ENCODE measurements around the gene PDCL3. TPM values are rescaled to one million over a fixed set of nuclear protein-coding genes. Genes with fewer than 3 reads are reported as not detected.
A peak's percentile ranks its signal among the peaks of the same experiment; 100 is the strongest.

The PDCL3 gene
- total RNA-seq, 1 experiment from 2014 or later = 11.7 TPM

DNA sequence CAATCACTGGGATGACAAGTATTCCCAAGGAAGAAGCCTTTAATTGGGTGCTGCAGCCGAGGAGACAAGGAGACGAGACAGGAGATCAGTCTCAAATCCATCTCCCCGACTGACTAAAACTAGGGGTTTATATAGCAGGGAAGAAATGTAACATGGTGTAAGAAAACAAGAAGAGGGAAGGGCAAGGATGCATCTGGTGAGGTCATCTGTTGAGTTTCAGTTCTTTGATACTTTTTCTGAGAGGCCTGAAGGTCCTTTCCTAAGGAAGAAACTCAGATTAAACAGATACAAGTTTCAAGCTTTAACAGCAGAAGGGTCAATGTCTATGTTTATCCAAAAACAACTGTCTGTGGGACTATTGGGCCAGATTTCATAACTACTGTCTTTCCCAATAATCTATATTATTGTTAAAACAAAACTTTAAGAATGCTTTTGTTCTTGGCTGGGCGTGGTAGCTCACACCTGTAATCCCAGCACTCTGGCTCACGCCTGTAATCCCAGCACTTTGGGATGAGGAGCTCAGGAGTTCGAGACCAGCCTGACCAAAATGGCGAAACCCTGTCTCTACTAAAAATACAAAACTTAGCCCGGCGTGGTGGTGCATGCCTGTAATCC, 2.5 kb upstream of the PDCL3 start:
- no peak for DNase-seq (ENCODE audit: low spot score)

DNA sequence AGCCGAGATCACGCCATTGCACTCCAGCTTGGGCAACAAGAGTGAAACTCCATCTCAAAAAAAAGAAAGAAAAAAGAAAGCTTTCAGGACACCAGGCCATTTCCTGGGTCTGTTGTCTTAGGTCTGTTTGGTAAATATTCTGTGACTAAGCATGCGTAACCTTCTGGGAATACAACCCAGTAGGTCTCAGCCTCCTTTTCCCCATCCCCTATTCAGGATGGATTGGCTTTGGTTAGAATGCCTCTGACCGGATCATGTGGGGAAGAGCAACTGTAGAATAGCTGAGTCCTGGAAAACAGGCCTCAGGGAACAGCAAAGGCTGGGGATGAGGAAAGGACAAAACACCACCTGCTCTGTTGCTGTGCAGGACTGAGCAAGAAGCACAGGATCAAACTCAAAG, 1.6 kb upstream of the PDCL3 start:
- DNase-seq (ENCODE audit: low spot score) = no peak

DNA sequence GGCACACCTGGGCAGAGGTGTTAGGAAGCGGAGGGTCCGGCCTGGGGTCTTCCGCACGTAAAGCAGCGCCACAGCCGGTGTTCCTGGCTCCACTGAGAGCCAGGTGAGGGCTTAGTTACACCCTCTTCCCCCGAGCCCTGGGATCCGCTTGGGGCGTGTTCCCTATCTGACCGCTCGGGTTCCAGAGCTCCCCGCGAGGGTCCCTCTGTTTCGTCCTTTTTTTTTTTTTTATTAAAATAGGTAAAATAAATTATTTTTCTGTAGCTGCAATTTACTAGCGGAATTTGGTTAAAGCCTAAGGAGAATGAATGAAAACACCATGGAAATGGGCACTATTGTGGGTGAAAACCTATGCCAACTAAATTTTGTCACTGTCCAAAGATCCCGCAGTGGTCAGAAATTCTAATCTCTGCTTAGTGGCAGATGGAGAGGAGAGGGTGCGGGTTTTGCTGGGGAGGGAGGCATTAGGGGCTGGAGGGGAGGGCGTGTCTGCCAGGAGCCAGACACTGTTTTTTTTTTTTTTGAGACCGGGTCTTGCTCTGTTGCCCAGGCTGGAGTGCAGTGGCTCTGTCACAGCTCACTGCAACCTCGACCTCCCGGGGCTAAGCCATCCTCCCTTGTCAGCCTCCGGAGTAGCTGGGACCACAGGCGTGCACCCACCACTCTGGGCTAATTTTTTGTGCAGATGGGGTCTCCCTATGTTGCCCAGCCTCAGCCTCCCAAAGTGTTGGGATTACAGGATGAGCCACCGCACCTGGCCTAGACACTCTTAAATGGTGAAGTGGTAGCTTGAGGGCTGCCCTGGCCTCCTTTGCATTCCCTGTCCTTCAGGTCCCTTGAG, 834 bp downstream of the PDCL3 start:
- DNase-seq (ENCODE audit: low spot score) = no peak

DNA sequence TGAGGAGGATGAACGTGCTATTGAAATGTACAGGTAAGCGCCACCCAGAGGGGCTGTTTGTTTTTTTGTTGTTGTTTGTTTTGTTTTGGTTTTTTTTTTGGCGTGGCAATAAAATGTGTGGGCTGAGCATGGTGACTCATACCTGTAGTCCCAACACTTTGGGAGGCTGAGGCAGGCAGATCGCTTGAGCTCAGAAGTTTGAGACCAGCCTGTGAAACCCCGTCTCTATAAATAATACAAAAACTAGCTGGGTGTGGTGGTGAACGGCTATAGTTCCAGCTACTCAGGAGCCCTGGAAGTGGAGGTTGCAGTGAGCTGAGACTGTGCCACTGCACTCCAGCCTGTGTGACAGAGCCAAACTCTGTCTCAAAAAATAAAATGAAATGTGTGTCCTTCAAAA, 6.2 kb downstream of the PDCL3 start:
- DNase-seq (ENCODE audit: low spot score) = no peak

DNA sequence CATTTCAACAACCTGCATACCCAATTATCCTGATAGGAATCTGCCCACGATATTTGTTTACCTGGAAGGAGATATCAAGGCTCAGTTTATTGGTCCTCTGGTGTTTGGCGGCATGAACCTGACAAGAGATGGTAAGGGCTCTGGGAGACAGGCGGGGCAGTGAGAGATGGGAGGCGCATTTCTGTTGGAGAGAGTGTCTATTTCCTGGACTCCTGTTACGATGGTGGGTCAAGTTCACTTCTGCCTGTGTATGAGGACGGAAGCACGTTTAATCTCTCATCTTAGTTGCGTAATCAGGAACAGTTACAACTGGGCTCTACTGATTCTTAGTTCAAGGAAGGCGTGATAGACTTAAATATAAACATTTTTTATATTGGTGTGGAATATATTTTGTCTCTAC, 8.9 kb downstream of the PDCL3 start:
- DNase-seq (ENCODE audit: low spot score) = peak; percentile 52

DNA sequence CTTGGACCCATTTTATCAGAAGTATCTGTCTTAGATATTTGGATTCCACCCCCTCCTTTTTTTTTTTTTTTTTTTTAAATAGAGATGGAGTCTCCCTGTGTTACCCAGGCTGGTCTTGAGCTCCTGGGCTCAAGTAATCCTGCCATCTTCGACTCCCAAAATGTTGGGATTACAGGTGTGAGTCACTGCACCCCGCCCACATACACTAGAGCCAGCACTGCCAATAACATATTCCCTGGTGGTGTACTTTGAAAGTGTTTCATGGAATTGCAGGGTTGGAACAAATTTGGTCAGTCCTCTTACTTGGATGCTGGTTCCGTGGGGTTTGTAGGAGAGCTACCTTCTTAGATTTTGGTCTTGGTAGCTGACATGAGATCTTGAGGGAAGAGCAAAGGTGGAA, 15.0 kb downstream of the PDCL3 start:
- no peak for DNase-seq (ENCODE audit: low spot score)

DNA sequence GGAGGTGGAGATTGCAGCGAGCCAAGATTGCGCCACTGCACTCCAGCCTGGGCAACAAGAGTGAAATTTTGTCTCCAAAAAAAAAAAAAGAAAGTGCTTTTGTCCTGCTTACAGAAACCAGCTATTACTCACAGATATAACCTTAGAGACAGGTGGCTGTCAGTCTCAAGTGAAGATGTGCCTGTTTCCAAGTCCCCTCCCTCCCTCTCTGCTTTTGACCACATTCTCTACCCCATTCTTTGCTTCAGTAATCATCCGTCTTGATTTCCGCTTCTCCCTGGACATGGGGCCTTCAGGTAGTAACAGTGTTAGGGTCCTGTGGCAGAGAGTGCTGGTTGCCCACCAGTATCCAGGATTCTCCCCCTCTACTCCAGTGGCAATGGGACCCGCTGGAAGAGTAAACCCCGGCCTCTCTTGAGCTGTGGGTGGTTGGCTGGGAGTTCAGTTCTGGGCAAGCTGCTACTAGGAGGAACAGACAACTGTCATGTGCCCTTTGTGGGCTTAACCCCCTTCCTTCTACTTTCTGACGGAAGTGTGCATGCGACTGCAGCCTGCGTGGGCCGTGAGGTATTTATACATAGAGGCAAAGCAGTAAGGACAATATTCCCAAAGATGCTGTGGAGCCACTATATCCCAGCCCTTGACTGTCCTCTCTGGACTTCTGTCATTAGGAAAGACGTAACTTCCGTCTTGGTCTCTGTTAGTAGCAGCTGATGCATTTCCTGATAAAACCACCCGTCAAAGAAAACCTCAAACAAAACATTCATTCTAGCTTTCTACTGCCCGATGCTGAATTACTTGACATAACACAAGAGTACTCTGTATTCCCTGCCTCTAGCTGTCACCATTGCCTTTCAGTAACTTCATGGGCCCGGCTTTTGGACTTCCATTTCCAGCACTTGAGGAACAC, 17.8 kb downstream of the PDCL3 start:
- DNase-seq (ENCODE audit: low spot score) = no peak

DNA sequence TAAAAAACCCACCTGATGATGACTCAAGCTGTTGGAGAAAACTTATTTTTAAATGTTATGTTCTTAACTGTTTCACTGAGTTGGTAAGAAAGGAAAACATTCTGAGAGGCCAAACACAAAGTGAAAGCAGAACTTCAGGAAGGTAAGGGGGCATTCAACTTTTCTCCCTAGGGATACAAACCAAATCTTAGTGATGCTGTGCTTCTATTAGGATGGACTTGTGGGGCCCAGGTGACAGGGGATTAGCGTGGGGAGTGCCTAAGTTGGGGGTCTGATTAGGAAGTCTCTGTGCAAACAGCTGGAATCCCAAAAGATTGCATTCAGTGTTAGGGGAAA, 18.5 kb downstream of the PDCL3 start:
- DNase-seq (ENCODE audit: low spot score) = no peak

DNA sequence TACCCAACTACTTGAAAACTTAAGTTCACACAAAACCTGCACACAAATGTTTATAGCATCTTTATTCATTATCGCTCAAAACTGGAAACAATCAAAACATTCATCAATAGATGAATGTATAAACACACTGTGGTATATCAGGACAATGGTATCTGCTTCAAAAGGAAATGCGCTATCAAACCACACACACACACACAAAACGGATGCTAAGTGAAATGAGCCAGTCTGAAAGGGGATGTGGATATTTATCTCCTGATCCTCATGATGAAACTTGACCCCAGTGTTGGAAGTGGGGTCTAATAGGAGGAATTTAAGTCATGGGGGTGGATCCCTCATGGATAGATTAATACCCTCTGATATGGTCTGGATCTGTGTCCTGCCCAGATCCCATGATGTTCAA, 22.0 kb downstream of the PDCL3 start:
- DNase-seq (ENCODE audit: low spot score) = no peak

DNA sequence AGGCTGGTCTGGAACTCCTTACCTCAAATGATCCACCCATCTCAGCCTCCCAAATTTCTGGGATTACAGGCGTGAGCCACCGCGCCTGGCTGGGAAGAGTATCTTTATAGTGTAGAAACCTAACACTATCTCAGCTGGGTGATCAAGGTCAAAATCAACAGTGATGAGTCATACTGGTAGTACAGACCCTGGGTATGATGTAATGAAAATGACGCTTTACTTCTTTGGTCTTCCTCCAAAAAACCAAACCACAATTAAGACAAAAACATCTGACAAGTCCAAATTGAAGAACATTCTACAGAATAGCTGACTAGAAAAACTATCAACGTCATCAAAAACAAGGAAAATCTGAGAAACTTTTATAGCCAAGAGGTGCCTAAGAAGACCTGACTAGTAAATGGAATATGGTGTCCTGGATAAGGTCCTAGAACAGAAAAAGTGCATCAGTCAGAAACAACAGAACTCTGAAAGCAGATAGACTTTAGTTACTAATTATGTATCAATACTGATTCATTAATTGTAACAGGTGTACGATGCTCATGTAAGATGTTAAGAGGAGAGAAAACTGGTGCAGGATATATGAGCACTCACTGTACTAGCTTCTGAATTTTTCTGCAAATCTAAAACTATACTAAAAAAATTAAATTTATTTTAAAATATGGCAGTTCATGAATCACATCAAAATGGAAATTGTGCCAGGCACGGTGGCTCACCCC, 25.4 kb downstream of the PDCL3 start:
- DNase-seq (ENCODE audit: low spot score) = no peak

DNA sequence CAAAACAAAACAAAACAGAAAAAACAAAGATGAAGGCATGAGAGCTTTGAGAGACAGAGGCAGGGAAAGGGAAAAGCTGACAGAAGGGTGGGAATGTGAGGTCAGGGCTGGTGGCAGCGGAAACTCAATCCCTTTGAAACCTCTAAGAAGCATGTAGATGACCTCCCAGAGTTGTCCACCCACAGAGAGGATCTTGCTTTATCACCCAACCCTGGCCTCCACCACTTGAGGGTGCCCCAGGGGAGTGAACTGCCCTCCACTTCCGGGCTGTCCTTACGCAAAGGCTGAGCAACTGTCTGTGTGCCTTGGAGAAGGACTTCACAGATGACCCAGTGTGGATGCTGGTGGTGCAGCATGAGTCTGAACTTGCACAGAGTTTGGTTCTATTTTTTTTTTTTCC, 26.7 kb downstream of the PDCL3 start:
- DNase-seq (ENCODE audit: low spot score) = no peak

DNA sequence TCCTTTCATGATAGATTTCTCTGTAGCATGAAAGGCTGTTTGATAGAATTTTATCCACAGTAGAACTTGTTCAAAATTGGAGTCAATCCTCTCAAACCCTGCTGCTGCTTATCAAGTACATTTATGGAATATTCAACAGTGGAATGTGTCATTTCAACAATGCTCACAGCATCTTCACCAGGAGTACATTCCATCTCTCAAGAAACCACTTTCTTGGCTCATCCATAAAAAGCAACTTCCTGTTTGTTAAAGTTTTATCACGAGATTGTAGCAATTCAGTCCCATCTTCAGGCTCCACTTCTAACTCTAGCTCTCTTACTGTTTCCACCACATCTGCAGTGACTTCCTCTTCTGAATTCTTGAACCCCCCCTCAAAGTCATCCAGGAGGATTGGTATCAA, 29.4 kb downstream of the PDCL3 start:
- DNase-seq (ENCODE audit: low spot score) = no peak

DNA sequence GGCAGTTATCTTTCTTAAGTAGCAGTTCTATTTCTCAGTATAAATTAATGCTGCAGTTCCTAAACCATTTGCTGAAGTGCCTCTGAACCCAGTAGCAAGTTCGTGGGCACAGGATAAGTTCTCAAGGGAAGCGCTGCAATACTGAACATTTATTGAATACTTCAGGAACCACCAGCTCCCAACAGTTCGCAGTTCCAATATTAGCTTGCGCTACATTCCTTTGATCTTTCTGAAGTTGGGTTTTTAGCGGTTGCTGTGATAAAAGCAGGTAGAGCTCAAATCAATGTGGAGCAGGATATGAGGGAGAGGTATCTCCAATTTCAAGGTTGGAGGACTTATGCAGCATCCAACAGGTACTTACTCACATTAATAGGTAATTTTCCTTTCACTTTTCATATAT, 33.7 kb downstream of the PDCL3 start:
- DNase-seq (ENCODE audit: low spot score) = no peak

DNA sequence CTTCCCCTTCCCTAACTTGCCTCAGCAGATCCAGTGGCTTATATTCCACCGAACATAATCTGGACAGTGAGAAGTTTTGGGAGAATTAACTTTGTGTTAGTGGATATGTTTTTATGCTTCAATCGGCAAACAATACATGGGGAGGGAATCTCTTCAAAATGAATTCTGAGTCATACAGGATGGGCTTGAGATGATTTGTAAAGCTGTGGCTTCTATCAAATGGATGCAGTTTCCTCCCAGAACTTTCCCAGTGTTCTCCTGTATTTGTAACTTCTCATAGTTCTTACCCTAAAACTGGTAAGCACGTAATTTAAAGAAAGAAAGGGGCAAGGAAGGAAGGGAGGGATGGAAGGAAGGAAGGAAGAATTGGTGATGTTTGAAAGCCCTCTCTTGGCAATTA, 36.8 kb downstream of the PDCL3 start:
- no peak for DNase-seq (ENCODE audit: low spot score)

DNA sequence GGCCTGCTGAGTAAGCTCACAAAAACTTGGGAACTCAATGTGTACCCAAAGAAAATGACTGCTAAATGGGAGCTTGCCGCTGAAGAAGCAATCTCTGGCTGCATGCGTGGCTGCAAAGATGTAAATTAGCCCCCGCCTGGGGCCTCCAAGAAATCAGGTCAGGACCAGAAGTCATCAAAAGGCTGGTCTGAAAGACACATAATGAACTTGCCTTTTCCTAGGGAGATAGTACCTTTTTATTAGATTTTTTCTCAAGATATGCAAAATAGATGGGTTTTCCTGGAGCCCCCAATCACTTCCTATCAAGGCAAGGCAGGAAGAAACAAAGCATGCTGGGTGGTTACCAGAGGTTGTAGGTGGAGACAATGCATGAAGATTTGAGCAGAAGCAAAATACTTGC, 38.9 kb downstream of the PDCL3 start:
- DNase-seq (ENCODE audit: low spot score) = no peak

DNA sequence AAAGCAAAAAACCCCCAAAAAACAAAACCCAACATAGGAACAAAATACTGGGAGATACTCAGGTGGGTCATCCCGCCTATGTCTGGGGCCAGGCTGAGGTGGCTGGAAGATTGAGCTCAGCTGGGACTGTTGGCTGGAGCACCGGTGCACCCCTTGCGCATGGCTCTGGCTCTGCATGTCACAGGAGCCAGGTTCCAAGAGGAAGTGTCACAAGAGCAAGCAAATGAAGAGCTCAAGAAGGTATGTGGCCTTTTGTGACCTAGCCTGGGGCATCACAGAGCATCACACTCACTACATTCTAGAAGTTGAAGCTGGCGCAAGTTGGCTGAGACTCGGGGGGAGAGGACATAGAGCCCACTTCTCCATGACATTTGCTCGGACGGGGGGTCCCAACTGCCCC, 40.6 kb downstream of the PDCL3 start:
- no peak for DNase-seq (ENCODE audit: low spot score)

DNA sequence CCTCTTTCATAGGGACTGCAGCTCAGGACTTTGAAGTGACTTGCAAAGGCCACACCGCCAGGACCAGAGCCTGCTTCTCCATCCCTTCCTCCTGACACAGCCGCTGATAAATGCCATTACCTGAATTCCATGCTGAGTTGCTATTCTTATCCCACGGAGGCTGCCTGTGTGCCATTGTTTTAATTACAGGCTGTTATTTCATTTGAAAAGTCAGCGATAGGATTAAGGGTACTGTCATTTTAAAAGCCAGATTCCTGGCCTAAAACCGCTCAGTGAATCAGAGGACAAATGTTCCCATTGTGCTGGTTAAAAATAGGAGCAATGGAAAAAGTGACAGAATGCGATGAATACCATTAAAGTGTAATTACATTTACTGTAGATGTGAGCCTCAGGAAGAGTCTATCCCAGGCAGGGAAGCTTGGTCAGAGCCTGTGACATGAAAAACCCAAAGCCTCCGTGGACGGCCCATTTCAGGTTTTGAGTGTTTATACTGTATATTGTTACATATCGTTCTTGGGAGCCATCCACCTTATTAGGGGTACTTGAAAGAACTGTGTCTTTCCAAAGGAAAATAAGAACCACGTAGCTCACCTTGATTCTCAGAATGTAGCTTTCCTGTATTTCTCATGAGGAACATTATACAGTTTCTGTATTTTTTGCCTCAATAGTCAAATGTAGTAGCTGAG, 41.3 kb downstream of the PDCL3 start:
- DNase-seq (ENCODE audit: low spot score) = no peak

DNA sequence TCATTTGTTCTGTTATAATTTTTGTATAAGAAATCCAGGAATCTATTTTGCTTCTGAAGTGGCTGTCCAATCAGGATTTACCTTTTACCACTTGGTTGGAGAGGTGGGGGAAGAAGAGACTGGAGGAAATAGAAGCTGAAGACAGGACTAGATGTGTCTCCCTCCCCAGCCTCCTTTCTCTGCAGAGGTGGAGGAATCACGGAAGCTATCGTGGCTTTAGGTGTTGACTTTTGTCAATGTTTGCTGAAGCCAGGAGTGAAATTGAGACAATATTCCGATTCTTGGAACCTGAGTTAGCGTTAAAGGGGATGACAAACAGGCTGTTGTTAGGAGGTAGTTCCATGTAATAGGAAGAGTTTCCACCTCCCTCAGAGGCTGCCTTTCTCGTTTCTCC, 43.5 kb downstream of the PDCL3 start:
- DNase-seq (ENCODE audit: low spot score) = no peak

DNA sequence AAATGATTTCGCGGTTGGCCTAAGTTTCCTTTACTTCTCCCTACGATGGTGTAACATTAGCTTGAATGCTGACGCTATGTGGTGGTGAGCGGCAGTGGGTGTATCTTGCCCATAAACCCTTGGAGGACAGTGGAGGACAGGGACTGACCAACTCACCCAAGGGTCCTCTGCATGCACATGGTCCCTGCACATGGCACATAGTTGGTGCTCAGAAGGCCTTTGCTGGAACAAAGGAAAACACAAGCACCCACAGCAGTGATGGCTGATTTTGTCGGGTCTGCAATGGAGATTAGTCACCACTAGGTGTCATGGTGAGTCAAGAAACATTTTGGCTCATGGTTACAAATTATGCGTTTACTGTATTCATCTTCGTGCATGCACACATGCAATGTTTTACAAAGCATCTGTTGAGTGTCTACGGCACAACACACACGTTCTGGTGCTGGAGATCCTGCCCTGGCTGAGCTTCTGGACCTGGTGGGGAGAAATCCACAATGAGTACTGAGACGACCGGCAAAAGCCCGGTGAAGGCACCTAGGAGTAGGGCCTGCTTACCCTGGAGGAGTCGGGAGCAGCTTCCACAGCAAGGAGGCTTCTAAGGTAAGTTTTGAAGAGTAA, 44.0 kb downstream of the PDCL3 start:
- DNase-seq (ENCODE audit: low spot score) = peak; percentile 61

DNA sequence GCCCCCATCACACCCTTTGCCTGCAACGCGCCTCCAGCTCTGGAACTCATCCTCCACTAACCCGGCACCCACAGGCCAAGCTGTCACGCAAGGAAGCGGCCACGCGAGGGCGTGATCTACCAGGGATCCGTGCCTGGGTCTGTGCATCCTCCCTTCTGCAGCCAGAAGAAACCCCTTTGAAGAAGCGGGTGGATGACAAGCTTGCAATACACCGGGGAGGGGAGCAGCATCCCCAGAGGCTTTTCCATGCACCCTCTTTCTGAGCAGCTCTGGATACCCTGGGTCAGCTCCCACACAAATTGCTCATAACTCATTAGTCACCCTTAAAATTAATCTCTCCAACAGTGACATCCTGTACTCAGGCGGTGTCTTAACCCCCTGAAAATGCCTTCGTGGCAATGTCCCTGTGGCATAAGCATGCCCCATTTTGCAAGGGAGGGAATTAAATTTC, 47.6 kb downstream of the PDCL3 start:
- DNase-seq (ENCODE audit: low spot score) = peak; percentile 72

Data from HT-29 (cell line).